ENCODE results near the gene MED19.

DNA sequence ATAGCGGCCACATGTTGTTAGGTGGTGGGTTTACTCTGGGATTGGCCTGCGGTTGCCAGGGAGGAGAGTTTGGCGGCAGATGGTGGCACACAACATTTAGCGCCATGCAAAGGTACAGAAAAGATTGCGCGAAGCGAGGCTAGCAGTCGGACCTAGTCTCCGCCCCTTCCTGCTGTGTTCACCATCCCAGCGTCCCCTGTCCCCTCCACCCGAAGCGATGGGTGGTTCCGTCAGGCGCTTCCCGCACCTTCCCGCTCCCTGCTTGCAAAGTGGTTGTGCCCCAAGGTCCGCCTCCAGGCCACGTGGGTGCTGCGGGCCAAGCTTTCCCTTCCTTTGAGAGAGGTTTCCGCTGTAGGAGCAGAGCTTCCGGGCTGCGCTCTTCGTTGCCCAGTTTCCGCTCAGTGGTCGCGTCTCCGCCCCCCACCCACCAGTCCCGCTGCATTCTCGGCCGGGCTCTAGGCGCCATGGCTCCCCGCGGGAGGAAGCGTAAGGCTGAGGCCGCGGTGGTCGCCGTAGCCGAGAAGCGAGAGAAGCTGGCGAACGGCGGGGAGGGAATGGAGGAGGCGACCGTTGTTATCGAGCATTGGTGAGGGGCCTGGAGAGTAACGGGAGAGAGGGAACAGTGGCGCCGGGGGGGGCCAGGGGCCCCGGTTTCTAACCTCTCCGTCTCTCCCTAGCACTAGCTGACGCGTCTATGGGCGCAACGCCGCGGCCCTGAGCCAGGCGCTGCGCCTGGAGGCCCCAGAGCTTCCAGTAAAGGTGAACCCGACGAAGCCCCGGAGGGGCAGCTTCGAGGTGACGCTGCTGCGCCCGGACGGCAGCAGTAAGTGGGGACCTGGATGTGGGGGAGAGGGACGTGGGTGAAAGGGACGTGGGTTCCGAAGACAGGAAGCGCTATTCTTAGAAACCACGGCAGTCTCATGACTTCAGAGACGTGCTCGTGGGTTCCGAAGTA lies 29.4 kb upstream of the MED19 start, which contains the start of gene SELENOH:
- TF ChIP-seq CTCF (conservative IDR thresholded peaks at IDR 0.05; ENCODE audit: low read length) = no peak
- TF ChIP-seq EZH2phosphoT487 (IDR thresholded peaks at IDR 0.05; ENCODE audit: borderline replicate concordance, low read depth, low read length) = no peak

Data from OCI-LY7 (cell line).